GM18502 (cell line): ENCODE measurements around the gene ARHGAP31.
"Not testable (repeated sequence)": the region's sequence is repeated elsewhere in the genome, so short reads cannot be mapped to it uniquely, and the experiment has no call there.

ENCODE experiments used
- ATAC-seq: cut with Tn5 transposase; IDR thresholded peaks from one replicate; pipeline ENCODE4 v1.9.1; 2021; ENCODE audit warnings: mild to moderate bottlenecking; ENCODE audit not compliant: unreplicated experiment, poor library complexity

ARHGAP31 gene

GRCh38 chr3:119293871-119294695 lies at the start of gene ARHGAP31:
ARHGAP31 (plus strand) TSS chr3:119294383; CDS start chr3:119294905, 522 bp downstream.
- peak; percentile 70 for ATAC-seq

- ATAC-seq, result no peak
These were observed 48.4 kb upstream of the ARHGAP31 start for GRCh38 chr3:119245778-119246177.

- ATAC-seq, result no peak
These were observed 39.0 kb upstream of the ARHGAP31 start for GRCh38 chr3:119255214-119255613.

- no peak for ATAC-seq
These were observed 37.1 kb upstream of the ARHGAP31 start for GRCh38 chr3:119257111-119257510.

- ATAC-seq, result peak; percentile 75
These were observed 36.4 kb upstream of the ARHGAP31 start for GRCh38 chr3:119257654-119258410.

GRCh38 chr3:119258915-119259314 lies 35.3 kb upstream of the ARHGAP31 start:
- ATAC-seq, result peak; percentile 95

GRCh38 chr3:119259821-119260220 lies 34.4 kb upstream of the ARHGAP31 start:
- no peak for ATAC-seq

- no peak for ATAC-seq
These were observed 33.1 kb upstream of the ARHGAP31 start for GRCh38 chr3:119261055-119261454.

GRCh38 chr3:119270212-119270611 lies 24.0 kb upstream of the ARHGAP31 start:
- ATAC-seq, result not testable (repeated sequence)

- no peak for ATAC-seq
These were observed 17.5 kb upstream of the ARHGAP31 start for GRCh38 chr3:119276680-119277079.

- no peak for ATAC-seq
These were observed 15.1 kb upstream of the ARHGAP31 start for GRCh38 chr3:119279101-119279554.

GRCh38 chr3:119279584-119280243 lies 14.5 kb upstream of the ARHGAP31 start:
- no peak for ATAC-seq

GRCh38 chr3:119288669-119289403 lies 5.3 kb upstream of the ARHGAP31 start:
- no peak for ATAC-seq

GRCh38 chr3:119289404-119289770 lies 4.8 kb upstream of the ARHGAP31 start:
- no peak for ATAC-seq

GRCh38 chr3:119290613-119291012 lies 3.6 kb upstream of the ARHGAP31 start:
- ATAC-seq, result no peak

GRCh38 chr3:119291062-119291700 lies 3.0 kb upstream of the ARHGAP31 start:
- ATAC-seq, result no peak

GRCh38 chr3:119292666-119293065 lies 1.5 kb upstream of the ARHGAP31 start:
- ATAC-seq, result no peak

- no peak for ATAC-seq
These were observed 895 bp upstream of the ARHGAP31 start for GRCh38 chr3:119293105-119293870.
